Colonic mucosa (tissue), 4 donors: ENCODE data around the gene MICU2. TPM values are rescaled to one million over a fixed set of nuclear protein-coding genes. Genes with fewer than 3 reads are reported as not detected.
A peak's percentile ranks its signal among the peaks of the same experiment; 100 is the strongest.

Source experiments
- DNase-seq: peaks from one replicate; pipeline ENCODE4 v3.0.0-alpha.2; 2020
- H3K27ac ChIP-seq: fragments of 200-600 bp; one replicate; pipeline ENCODE4 v1.8.0; 2021
- H3K27me3 ChIP-seq: fragments of 200-600 bp; one replicate; pipeline ENCODE4 v1.8.0; 2021
- H3K36me3 ChIP-seq: fragments of 200-600 bp; one replicate; pipeline ENCODE4 v1.8.0; 2021
- H3K4me1 ChIP-seq: fragments of 200-600 bp; one replicate; pipeline ENCODE4 v1.8.0; 2021; ENCODE audit warnings: mild to moderate bottlenecking
- H3K4me3 ChIP-seq: fragments of 200-600 bp; one replicate; pipeline ENCODE4 v1.8.0; 2021
- H3K9ac ChIP-seq, 2 donors: one replicate each; pipeline ENCODE4 v1.7.0; 2013; ENCODE audit warnings: control low read depth in 2 of 2, low read depth in 2 of 2, low read length in 2 of 2
- H3K9me3 ChIP-seq: fragments of 200-600 bp; one replicate; pipeline ENCODE4 v1.8.0; 2021
- intact Hi-C: fragments of 100-400 bp; cut with DNase I; formaldehyde crosslinking; loops from one replicate; pipeline ENCODE4 v1.14.1; 2022
- total RNA-seq, 2 donors: library from RNA; stranded (reverse); fragmentation: NEBNext Ultra II Directional in 1 of 2; extraction: Animal tissue kit (Norgen Biotek cat#: 25700) in 1 of 2; gene quantifications; one replicate each; pipeline ENCODE4 v1.2.1, GENCODE V29; 2021
- TF ChIP-seq, protein P1 (sequence below): fragments of 200-600 bp; IDR thresholded peaks from one replicate; pipeline ENCODE4 v1.8.0; 2022; ENCODE audit warnings: antibody characterized with exemption, mild to moderate bottlenecking
- donor health status: healthy.
- donor health status: DM: no; HTN: no; CAD: no.
- donor health status: DM: no; HTN: no; CAD: no.

MICU2 gene
- total RNA-seq, 2 donors from 2014 or later = 32.3 to 54.6 TPM

- H3K9ac ChIP-seq = no peak overlapping the region
- intact Hi-C loops = loop anchor here (10.0 kb wide), 1 partner anchor 655 kb away; no protein-coding TSS in a partner anchor
- no peaks in the 10 kb centered on the region for H3K36me3 ChIP-seq
- H3K27ac ChIP-seq = no peak overlapping the region
- DNase-seq = no peak
- H3K27me3 ChIP-seq = no peaks in the 10 kb centered on the region
- H3K4me3 ChIP-seq = no peak overlapping the region
- H3K9me3 ChIP-seq = no peaks in the 10 kb centered on the region
- TF ChIP-seq, protein P1, sequence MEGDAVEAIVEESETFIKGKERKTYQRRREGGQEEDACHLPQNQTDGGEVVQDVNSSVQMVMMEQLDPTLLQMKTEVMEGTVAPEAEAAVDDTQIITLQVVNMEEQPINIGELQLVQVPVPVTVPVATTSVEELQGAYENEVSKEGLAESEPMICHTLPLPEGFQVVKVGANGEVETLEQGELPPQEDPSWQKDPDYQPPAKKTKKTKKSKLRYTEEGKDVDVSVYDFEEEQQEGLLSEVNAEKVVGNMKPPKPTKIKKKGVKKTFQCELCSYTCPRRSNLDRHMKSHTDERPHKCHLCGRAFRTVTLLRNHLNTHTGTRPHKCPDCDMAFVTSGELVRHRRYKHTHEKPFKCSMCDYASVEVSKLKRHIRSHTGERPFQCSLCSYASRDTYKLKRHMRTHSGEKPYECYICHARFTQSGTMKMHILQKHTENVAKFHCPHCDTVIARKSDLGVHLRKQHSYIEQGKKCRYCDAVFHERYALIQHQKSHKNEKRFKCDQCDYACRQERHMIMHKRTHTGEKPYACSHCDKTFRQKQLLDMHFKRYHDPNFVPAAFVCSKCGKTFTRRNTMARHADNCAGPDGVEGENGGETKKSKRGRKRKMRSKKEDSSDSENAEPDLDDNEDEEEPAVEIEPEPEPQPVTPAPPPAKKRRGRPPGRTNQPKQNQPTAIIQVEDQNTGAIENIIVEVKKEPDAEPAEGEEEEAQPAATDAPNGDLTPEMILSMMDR = no peak
- no peaks in the 10 kb centered on the region for H3K4me1 ChIP-seq
These were observed 15.8 kb upstream of the MICU2 start for GRCh38 chr13:21619633-21620220.

DNA sequence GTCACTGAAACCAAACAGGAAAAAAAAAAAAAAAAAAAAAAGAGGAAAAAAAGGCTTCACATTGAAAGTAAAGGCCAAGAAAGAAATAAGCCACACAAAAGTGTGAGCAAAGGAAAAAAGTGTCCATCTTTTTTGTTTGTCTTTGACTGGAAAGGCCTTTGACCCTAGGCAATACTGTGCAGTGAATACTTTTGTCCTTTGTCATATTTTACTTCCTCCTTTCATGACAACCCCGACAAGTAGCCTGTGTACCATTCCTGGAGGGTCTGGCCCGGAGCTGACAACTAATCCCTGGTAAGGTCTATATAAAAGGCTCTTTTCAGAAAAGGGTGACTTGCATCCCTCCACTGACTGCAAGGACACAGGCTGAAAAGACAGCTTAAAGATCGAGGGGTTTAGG is 12.9 kb upstream of the MICU2 start:
- Histone ChIP-seq H3K36me3 (no peaks in the 10 kb centered on the region), H3K4me1 (no peaks in the 10 kb centered on the region), H3K4me3 (no peak overlapping the region), H3K9ac (peak overlapping the region in 1 of 2 donors; percentile 66), H3K9me3 (no peaks in the 10 kb centered on the region), H3K27ac (no peak overlapping the region), H3K27me3 (no peaks in the 10 kb centered on the region)
- intact Hi-C loops = no loop called here
- TF ChIP-seq, protein P1 = no peak
- DNase-seq = peak; percentile 37

GRCh38 chr13:21616205-21616866 is 12.4 kb upstream of the MICU2 start:
- intact Hi-C loops = no loop called here

GRCh38 chr13:21615427-21615826 is 11.5 kb upstream of the MICU2 start:
- TF ChIP-seq, protein P1 = no peak
- Histone ChIP-seq H3K4me1 (no peaks in the 10 kb centered on the region), H3K9ac (no peak overlapping the region), H3K27ac (no peak overlapping the region), H3K36me3 (no peaks in the 10 kb centered on the region), H3K4me3 (no peak overlapping the region), H3K27me3 (no peaks in the 10 kb centered on the region), H3K9me3 (no peaks in the 10 kb centered on the region)
- intact Hi-C loops = no loop called here
- no peak for DNase-seq

More at GRCh38 chr13:21616205-21616866, 12.4 kb upstream of the MICU2 start:
- H3K36me3 ChIP-seq = no peaks in the 10 kb centered on the region
- H3K9ac ChIP-seq = no peak overlapping the region
- no peak overlapping the region for H3K27ac ChIP-seq
- no peak for DNase-seq
- TF ChIP-seq, protein P1 = no peak
- no peaks in the 10 kb centered on the region for H3K4me1 ChIP-seq
- H3K4me3 ChIP-seq = no peak overlapping the region
- no peaks in the 10 kb centered on the region for H3K9me3 ChIP-seq
- H3K27me3 ChIP-seq = no peaks in the 10 kb centered on the region

GRCh38 chr13:21613791-21614190 is 9.8 kb upstream of the MICU2 start:
- no peak for DNase-seq

More at GRCh38 chr13:21613791-21614190, 9.8 kb upstream of the MICU2 start:
- Histone ChIP-seq H3K9me3 (no peaks in the 10 kb centered on the region), H3K27me3 (no peaks in the 10 kb centered on the region), H3K4me3 (no peak overlapping the region), H3K4me1 (no peaks in the 10 kb centered on the region), H3K9ac (no peak overlapping the region), H3K27ac (no peak overlapping the region), H3K36me3 (no peaks in the 10 kb centered on the region)
- intact Hi-C loops = no loop called here
- TF ChIP-seq, protein P1 = no peak
